Glutamatergic neuron (in vitro differentiated cells): ENCODE measurements around the gene GPR25. TPM values are rescaled to one million over a fixed set of nuclear protein-coding genes. Genes with fewer than 3 reads are reported as not detected.

Experiments used
- DNase-seq: peaks from one replicate; pipeline ENCODE4 v3.0.0; 2022
- H3K27ac Mint-ChIP-seq: one replicate; pipeline ENCODE4 v1.8.0; 2020; ENCODE audit warnings: mild to moderate bottlenecking, mixed read lengths, inconsistent platforms; ENCODE audit not compliant: unreplicated experiment
- H3K27me3 Mint-ChIP-seq: one replicate; pipeline ENCODE4 v1.8.0; 2020; ENCODE audit warnings: mild to moderate bottlenecking, moderate library complexity, mixed read lengths, inconsistent platforms; ENCODE audit not compliant: unreplicated experiment
- H3K36me3 Mint-ChIP-seq: one replicate; pipeline ENCODE4 v1.8.0; 2020; ENCODE audit warnings: mild to moderate bottlenecking, mixed read lengths, inconsistent platforms; ENCODE audit not compliant: unreplicated experiment
- H3K4me1 Mint-ChIP-seq: one replicate; pipeline ENCODE4 v1.8.0; 2020; ENCODE audit warnings: mild to moderate bottlenecking, low read depth, mixed read lengths, inconsistent platforms; ENCODE audit not compliant: unreplicated experiment
- H3K4me3 Mint-ChIP-seq: one replicate; pipeline ENCODE4 v1.8.0; 2020; ENCODE audit warnings: mild to moderate bottlenecking, mixed read lengths, inconsistent platforms; ENCODE audit not compliant: unreplicated experiment
- H3K9me3 Mint-ChIP-seq: one replicate; pipeline ENCODE4 v1.8.0; 2020; ENCODE audit warnings: mild to moderate bottlenecking, moderate library complexity, mixed read lengths, inconsistent platforms; ENCODE audit not compliant: unreplicated experiment
- CTCF ChIP-seq: fragments of 200-600 bp; sonication (generic); IDR thresholded peaks from one replicate; pipeline ENCODE4 v1.5.0; 2021; ENCODE audit not compliant: partially characterized antibody, unreplicated experiment
- total RNA-seq: library from RNA; stranded (reverse); fragmentation: NEBNext Ultra II Directional; extraction: Animal tissue kit (Norgen Biotek cat#: 25700); gene quantifications from one replicate; pipeline ENCODE4 v1.2.1, GENCODE V29; 2021; ENCODE audit not compliant: unreplicated experiment

The GPR25 gene
- total RNA-seq, 1 donor from 2014 or later, result not detected

GRCh38 chr1:200873671-200874397, 1.1 kb downstream of the GPR25 start:
- peaks cover 4% of the 10 kb centered on the region for H3K9me3 Mint-ChIP-seq
- peaks cover 7% of the 10 kb centered on the region for H3K27me3 Mint-ChIP-seq
- H3K27ac Mint-ChIP-seq, result no peak overlapping the region
- peak overlapping the region; percentile 51 for H3K4me3 Mint-ChIP-seq
- peak; percentile 40 for DNase-seq
- no peaks in the 10 kb centered on the region for H3K36me3 Mint-ChIP-seq
- no peak for TF ChIP-seq CTCF
- no peaks in the 10 kb centered on the region for H3K4me1 Mint-ChIP-seq

- H3K36me3 Mint-ChIP-seq, result no peaks in the 10 kb centered on the region
- no peaks in the 10 kb centered on the region for H3K4me1 Mint-ChIP-seq
- no peak for TF ChIP-seq CTCF
- no peak overlapping the region for H3K27ac Mint-ChIP-seq
- peaks cover 4% of the 10 kb centered on the region for H3K9me3 Mint-ChIP-seq
- peak overlapping the region; percentile 51 for H3K4me3 Mint-ChIP-seq
- peaks cover 7% of the 10 kb centered on the region for H3K27me3 Mint-ChIP-seq
- no peak for DNase-seq
These were observed 1.9 kb downstream of the GPR25 start for GRCh38 chr1:200874694-200875093.

- Mint-ChIP-seq H3K27me3 (peaks cover 7% of the 10 kb centered on the region), H3K9me3 (peaks cover 4% of the 10 kb centered on the region), H3K27ac (no peak overlapping the region), H3K36me3 (no peaks in the 10 kb centered on the region), H3K4me1 (no peaks in the 10 kb centered on the region), H3K4me3 (no peak overlapping the region)
- no peak for DNase-seq
- TF ChIP-seq CTCF, result no peak
These were observed 2.6 kb downstream of the GPR25 start for GRCh38 chr1:200875416-200875815.

- no peaks in the 10 kb centered on the region for H3K4me1 Mint-ChIP-seq
- no peak for DNase-seq
- peaks cover 6% of the 10 kb centered on the region for H3K27me3 Mint-ChIP-seq
- peaks cover 1% of the 10 kb centered on the region for H3K9me3 Mint-ChIP-seq
- no peaks in the 10 kb centered on the region for H3K36me3 Mint-ChIP-seq
- no peak overlapping the region for H3K27ac Mint-ChIP-seq
- no peak for TF ChIP-seq CTCF
- H3K4me3 Mint-ChIP-seq, result no peak overlapping the region
These were observed 4.2 kb downstream of the GPR25 start for GRCh38 chr1:200877010-200877409.

GRCh38 chr1:200877839-200878551, 5.2 kb downstream of the GPR25 start:
- no peaks in the 10 kb centered on the region for H3K36me3 Mint-ChIP-seq
- DNase-seq, result no peak
- peaks cover 6% of the 10 kb centered on the region for H3K27me3 Mint-ChIP-seq
- no peaks in the 10 kb centered on the region for H3K9me3 Mint-ChIP-seq
- no peaks in the 10 kb centered on the region for H3K4me1 Mint-ChIP-seq
- no peak for TF ChIP-seq CTCF
- no peak overlapping the region for H3K4me3 Mint-ChIP-seq
- H3K27ac Mint-ChIP-seq, result no peak overlapping the region
